Liver (tissue), 9 donors: ENCODE results near the gene SIK3. TPM values are rescaled to one million over a fixed set of nuclear protein-coding genes. Genes with fewer than 3 reads are reported as not detected.

Experiments
- DNase-seq: peaks from one replicate; pipeline ENCODE4 v3.0.0-alpha.2; 2017; ENCODE audit warnings: low spot score
- H3K27ac ChIP-seq, 2 donors: one replicate each; pipeline ENCODE4 v1.7.0; 2013; ENCODE audit warnings: inconsistent platforms in 2 of 2, low read length in 2 of 2, control low read depth in 1 of 2, low read depth in 1 of 2, mild to moderate bottlenecking in 1 of 2
- H3K27me3 ChIP-seq, 4 donors: one replicate each; pipeline versions ENCODE4 v1.6.1 to v1.7.0; 2013; ENCODE audit warnings: low read length in 3 of 4, inconsistent platforms in 1 of 4, mild to moderate bottlenecking in 1 of 4, moderate library complexity in 1 of 4; ENCODE audit not compliant: control insufficient read depth in 4 of 4, insufficient read depth in 4 of 4
- H3K36me3 ChIP-seq, 4 donors: one replicate each; pipeline versions ENCODE4 v1.6.1 to v1.7.0; 2013; ENCODE audit warnings: low read length in 3 of 4, mild to moderate bottlenecking in 3 of 4, low read depth in 1 of 4, moderate library complexity in 1 of 4; ENCODE audit not compliant: control insufficient read depth in 4 of 4, insufficient read depth in 3 of 4
- H3K4me1 ChIP-seq, 4 donors: one replicate each; pipeline versions ENCODE4 v1.6.1 to v1.7.0; 2013; ENCODE audit warnings: low read length in 3 of 4, mild to moderate bottlenecking in 3 of 4, moderate library complexity in 1 of 4; ENCODE audit not compliant: control insufficient read depth in 4 of 4, insufficient read depth in 4 of 4
- H3K4me3 ChIP-seq, 3 donors: one replicate each; pipeline versions ENCODE4 v1.6.1 to v1.7.0; 2013; ENCODE audit warnings: low read length in 3 of 3, control low read depth in 1 of 3, low read depth in 1 of 3, mild to moderate bottlenecking in 1 of 3
- H3K9ac ChIP-seq, 2 donors: one replicate each; pipeline ENCODE4 v1.7.0; 2013; ENCODE audit warnings: low read length in 2 of 2, mild to moderate bottlenecking in 2 of 2, moderate library complexity in 2 of 2, control low read depth in 1 of 2, low read depth in 1 of 2
- H3K9me3 ChIP-seq, 4 donors: one replicate each; pipeline versions ENCODE4 v1.6.1 to v1.7.0; 2013; ENCODE audit warnings: low read length in 3 of 4; ENCODE audit not compliant: control insufficient read depth in 4 of 4
- EGR1 ChIP-seq, 2 donors: IDR thresholded peaks; 2 replicates each; pipeline ENCODE4 v1.6.1; 2016 to 2018; ENCODE audit warnings: antibody characterized with exemption in 2 of 2, low read depth in 2 of 2
- FOXA1 ChIP-seq: IDR thresholded peaks from 2 replicates; pipeline ENCODE4 v1.6.1; 2016; ENCODE audit warnings: antibody characterized with exemption
- FOXA2 ChIP-seq: IDR thresholded peaks from 2 replicates; pipeline ENCODE4 v1.6.1; 2016; ENCODE audit warnings: antibody characterized with exemption
- GABPA ChIP-seq, 2 donors: IDR thresholded peaks in 1 of 2; conservative IDR thresholded peaks in 1 of 2; 2 replicates each; pipeline ENCODE4 v1.6.1; 2016; ENCODE audit warnings: antibody characterized with exemption in 2 of 2, mild to moderate bottlenecking in 1 of 2, moderate library complexity in 1 of 2
- HNF4A ChIP-seq, 2 donors: conservative IDR thresholded peaks; 2 replicates each; pipeline ENCODE4 v1.6.1; 2016; ENCODE audit warnings: antibody characterized with exemption in 2 of 2, mild to moderate bottlenecking in 2 of 2
- HNF4G ChIP-seq: IDR thresholded peaks from 2 replicates; pipeline ENCODE4 v1.6.1; 2016; ENCODE audit warnings: antibody characterized with exemption
- JUND ChIP-seq, 2 donors: IDR thresholded peaks; 2 replicates each; pipeline ENCODE4 v1.6.1; 2016; ENCODE audit warnings: antibody characterized with exemption in 2 of 2
- NR2F2 ChIP-seq: IDR thresholded peaks from 2 replicates; pipeline ENCODE4 v1.6.1; 2016; ENCODE audit warnings: antibody characterized with exemption
- RAD21 ChIP-seq, 2 donors: IDR thresholded peaks; 2 replicates each; pipeline ENCODE4 v1.6.1; 2016; ENCODE audit warnings: antibody characterized with exemption in 2 of 2, mild to moderate bottlenecking in 2 of 2
- RXRA ChIP-seq, 2 donors: IDR thresholded peaks; 2 replicates each; pipeline ENCODE4 v1.6.1; 2017 to 2018; ENCODE audit warnings: antibody characterized with exemption in 2 of 2, mild to moderate bottlenecking in 1 of 2
- SP1 ChIP-seq: IDR thresholded peaks from 2 replicates; pipeline ENCODE4 v1.6.1; 2018; ENCODE audit warnings: antibody characterized with exemption, mild to moderate bottlenecking
- TAF1 ChIP-seq: conservative IDR thresholded peaks from 2 replicates; pipeline ENCODE4 v1.6.1; 2016; ENCODE audit warnings: antibody characterized with exemption, mild to moderate bottlenecking
- YY1 ChIP-seq: IDR thresholded peaks from 2 replicates; pipeline ENCODE4 v1.6.1; 2016; ENCODE audit warnings: antibody characterized with exemption, mild to moderate bottlenecking
- WGBS: extraction: QIAGEN DNeasy Blood & Tissue Kit; methylation state at CpG from one replicate; pipeline ENCODE4 v1.1.7; 2013; 5-methylcytosine and 5-hydroxymethylcytosine counted together
- polyA plus RNA-seq, 2 donors: library from polyadenylated mRNA; stranded (reverse) in 1 of 2; unstranded in 1 of 2; fragments of 200-250 nt in 1 of 2; fragments of >200 nt in 1 of 2; fragmentation: Nextera tagmentation in 1 of 2; extraction: Ambion mirVana in 1 of 2; gene quantifications; one replicate each; pipeline versions ENCODE4 v1.2.1 to v1.2.3, GENCODE V29; 2013 to 2015
- total RNA-seq, 2 donors: library from RNA; depleted of rRNA; stranded (reverse); fragments of >200 nt; gene quantifications; one replicate each; pipeline ENCODE4 v1.2.3, GENCODE V29; 2014
- TF ChIP-seq, protein P1 (sequence below): IDR thresholded peaks from 2 replicates; pipeline ENCODE4 v1.6.1; 2016; ENCODE audit warnings: antibody characterized with exemption
- TF ChIP-seq, protein P2 (sequence below): fragments of 150-350 bp; IDR thresholded peaks from 2 replicates; pipeline ENCODE4 v1.5.1; 2017; ENCODE audit warnings: improper control_type of control experiment, low read depth, low read length; ENCODE audit not compliant: missing input control
- TF ChIP-seq, protein P3 (sequence below): IDR thresholded peaks from 2 replicates; pipeline ENCODE4 v1.6.1; 2016; ENCODE audit warnings: antibody characterized with exemption, mild to moderate bottlenecking
- TF ChIP-seq, protein P4 (sequence below): IDR thresholded peaks from 2 replicates; pipeline ENCODE4 v1.6.1; 2016; ENCODE audit warnings: antibody characterized with exemption
- TF ChIP-seq, protein P5 (sequence below): IDR thresholded peaks from 2 replicates; pipeline ENCODE4 v1.6.1; 2016; ENCODE audit warnings: antibody characterized with exemption
- donor health status: healthy.
- donor health status: healthy.
- donor health status: healthy.
- donor health status: healthy.
- donor health status: healthy.

SIK3 gene
- total and polyA plus RNA-seq, 4 donors: 6.9 to 52.4 (median 14.4) TPM

DNA sequence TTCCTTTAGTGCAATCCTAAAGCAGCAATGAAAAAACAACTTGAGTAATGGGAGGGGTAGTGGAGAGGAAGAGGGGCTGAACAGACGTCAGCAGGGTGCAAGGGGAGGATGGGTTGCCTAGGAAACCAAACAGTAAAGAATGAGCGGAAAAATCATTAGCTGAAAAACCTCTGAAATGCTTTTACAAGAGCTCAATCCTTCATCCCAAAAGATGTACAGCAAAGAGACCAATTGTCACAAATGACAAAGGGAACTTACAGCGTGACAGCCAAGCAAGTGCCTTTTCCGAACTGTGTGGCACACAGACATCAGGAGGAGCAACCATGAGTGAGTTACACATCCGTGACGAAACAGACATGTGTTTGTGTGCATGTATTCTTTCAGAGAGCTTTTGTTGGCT lies 104.6 kb downstream of the SIK3 start:
- Histone ChIP-seq H3K4me3 (no peak overlapping the region), H3K4me1 (peaks cover 15 to 24% (median 21%) of the 10 kb centered on the region in 4 donors), H3K27ac (no peak overlapping the region), H3K9me3 (no peaks in the 10 kb centered on the region), H3K36me3 (no peaks in the 10 kb centered on the region), H3K9ac (peak overlapping the region in 1 of 2 donors; percentile 20), H3K27me3 (no peaks in the 10 kb centered on the region)
- 69% methylated on average over 6 of the region's 6 CpGs for WGBS
- TF ChIP-seq NR2F2 (no peak), JUND (IDR thresholded peaks at IDR 0.05) (no peak), YY1 (no peak), FOXA1 (no peak)
- TF ChIP-seq, protein P1, sequence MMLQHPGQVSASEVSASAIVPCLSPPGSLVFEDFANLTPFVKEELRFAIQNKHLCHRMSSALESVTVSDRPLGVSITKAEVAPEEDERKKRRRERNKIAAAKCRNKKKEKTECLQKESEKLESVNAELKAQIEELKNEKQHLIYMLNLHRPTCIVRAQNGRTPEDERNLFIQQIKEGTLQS: no peak
- TF ChIP-seq, protein P2, sequence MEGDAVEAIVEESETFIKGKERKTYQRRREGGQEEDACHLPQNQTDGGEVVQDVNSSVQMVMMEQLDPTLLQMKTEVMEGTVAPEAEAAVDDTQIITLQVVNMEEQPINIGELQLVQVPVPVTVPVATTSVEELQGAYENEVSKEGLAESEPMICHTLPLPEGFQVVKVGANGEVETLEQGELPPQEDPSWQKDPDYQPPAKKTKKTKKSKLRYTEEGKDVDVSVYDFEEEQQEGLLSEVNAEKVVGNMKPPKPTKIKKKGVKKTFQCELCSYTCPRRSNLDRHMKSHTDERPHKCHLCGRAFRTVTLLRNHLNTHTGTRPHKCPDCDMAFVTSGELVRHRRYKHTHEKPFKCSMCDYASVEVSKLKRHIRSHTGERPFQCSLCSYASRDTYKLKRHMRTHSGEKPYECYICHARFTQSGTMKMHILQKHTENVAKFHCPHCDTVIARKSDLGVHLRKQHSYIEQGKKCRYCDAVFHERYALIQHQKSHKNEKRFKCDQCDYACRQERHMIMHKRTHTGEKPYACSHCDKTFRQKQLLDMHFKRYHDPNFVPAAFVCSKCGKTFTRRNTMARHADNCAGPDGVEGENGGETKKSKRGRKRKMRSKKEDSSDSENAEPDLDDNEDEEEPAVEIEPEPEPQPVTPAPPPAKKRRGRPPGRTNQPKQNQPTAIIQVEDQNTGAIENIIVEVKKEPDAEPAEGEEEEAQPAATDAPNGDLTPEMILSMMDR: no peak
- TF ChIP-seq, protein P3, sequence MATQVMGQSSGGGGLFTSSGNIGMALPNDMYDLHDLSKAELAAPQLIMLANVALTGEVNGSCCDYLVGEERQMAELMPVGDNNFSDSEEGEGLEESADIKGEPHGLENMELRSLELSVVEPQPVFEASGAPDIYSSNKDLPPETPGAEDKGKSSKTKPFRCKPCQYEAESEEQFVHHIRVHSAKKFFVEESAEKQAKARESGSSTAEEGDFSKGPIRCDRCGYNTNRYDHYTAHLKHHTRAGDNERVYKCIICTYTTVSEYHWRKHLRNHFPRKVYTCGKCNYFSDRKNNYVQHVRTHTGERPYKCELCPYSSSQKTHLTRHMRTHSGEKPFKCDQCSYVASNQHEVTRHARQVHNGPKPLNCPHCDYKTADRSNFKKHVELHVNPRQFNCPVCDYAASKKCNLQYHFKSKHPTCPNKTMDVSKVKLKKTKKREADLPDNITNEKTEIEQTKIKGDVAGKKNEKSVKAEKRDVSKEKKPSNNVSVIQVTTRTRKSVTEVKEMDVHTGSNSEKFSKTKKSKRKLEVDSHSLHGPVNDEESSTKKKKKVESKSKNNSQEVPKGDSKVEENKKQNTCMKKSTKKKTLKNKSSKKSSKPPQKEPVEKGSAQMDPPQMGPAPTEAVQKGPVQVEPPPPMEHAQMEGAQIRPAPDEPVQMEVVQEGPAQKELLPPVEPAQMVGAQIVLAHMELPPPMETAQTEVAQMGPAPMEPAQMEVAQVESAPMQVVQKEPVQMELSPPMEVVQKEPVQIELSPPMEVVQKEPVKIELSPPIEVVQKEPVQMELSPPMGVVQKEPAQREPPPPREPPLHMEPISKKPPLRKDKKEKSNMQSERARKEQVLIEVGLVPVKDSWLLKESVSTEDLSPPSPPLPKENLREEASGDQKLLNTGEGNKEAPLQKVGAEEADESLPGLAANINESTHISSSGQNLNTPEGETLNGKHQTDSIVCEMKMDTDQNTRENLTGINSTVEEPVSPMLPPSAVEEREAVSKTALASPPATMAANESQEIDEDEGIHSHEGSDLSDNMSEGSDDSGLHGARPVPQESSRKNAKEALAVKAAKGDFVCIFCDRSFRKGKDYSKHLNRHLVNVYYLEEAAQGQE: no peak
- no peak for DNase-seq

DNA sequence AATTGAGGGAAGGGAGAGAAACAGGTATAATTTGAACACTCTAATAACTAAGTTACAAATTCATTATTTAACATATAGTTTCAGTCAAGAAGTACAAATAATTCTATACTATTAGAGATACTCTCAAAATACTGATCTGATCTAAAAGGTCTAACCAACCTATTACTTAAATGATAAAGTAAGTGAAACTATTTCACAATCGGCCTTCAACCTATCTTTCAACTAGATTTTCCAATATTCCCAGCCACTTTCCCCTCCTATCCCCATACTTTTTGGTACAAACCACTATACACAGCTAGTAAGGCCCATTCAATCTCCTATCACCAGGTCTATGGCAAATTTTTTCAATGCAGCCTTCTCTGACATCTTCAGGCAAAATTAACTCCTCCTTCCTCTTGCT lies 106.7 kb downstream of the SIK3 start:
- no peak for DNase-seq
- Histone ChIP-seq H3K27me3 (no peaks in the 10 kb centered on the region), H3K4me3 (no peak overlapping the region), H3K9ac (no peak overlapping the region), H3K36me3 (no peaks in the 10 kb centered on the region), H3K9me3 (no peaks in the 10 kb centered on the region), H3K27ac (no peak overlapping the region), H3K4me1 (peaks cover 15 to 36% (median 33%) of the 10 kb centered on the region in 4 donors)
- TF ChIP-seq GABPA (IDR thresholded peaks at IDR 0.05 in 1 of 2, conservative IDR thresholded peaks at IDR 0.05 in 1 of 2) (no peak), NR2F2 (no peak), SP1 (no peak), YY1 (no peak), JUND (IDR thresholded peaks at IDR 0.05) (no peak), HNF4A (conservative IDR thresholded peaks at IDR 0.05) (no peak), EGR1 (IDR thresholded peaks at IDR 0.05; ENCODE audit: low read depth in 2 of 2) (no peak), HNF4G (no peak), TAF1 (no peak), RXRA (IDR thresholded peaks at IDR 0.05) (no peak), RAD21 (IDR thresholded peaks at IDR 0.05) (no peak), FOXA1 (no peak), FOXA2 (no peak)
- TF ChIP-seq, protein P4, sequence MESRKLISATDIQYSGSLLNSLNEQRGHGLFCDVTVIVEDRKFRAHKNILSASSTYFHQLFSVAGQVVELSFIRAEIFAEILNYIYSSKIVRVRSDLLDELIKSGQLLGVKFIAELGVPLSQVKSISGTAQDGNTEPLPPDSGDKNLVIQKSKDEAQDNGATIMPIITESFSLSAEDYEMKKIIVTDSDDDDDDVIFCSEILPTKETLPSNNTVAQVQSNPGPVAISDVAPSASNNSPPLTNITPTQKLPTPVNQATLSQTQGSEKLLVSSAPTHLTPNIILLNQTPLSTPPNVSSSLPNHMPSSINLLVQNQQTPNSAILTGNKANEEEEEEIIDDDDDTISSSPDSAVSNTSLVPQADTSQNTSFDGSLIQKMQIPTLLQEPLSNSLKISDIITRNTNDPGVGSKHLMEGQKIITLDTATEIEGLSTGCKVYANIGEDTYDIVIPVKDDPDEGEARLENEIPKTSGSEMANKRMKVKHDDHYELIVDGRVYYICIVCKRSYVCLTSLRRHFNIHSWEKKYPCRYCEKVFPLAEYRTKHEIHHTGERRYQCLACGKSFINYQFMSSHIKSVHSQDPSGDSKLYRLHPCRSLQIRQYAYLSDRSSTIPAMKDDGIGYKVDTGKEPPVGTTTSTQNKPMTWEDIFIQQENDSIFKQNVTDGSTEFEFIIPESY: no peak
- TF ChIP-seq, protein P3: no peak
- TF ChIP-seq, protein P5, sequence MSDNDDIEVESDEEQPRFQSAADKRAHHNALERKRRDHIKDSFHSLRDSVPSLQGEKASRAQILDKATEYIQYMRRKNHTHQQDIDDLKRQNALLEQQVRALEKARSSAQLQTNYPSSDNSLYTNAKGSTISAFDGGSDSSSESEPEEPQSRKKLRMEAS: no peak
- TF ChIP-seq, protein P1: no peak
- 81% methylated on average over 1 of the region's 1 CpG for WGBS
